WTC11 (cell line): ENCODE results near the gene STAB2. TPM values are rescaled to one million over a fixed set of nuclear protein-coding genes. Genes with fewer than 3 reads are reported as not detected.

Experiments used
- ATAC-seq: fragments of 200-7000 bp; cut with Tn5 transposase; 2 replicates; pipeline ENCODE4 v1.10.0; 2021; ENCODE audit warnings: mild to moderate bottlenecking, moderate library complexity
- CTCF ChIA-PET: fragments of 300-600 bp; sonication (Branson Sonifier 250); formaldehyde crosslinking; loops from one replicate; lab custom pipeline; 2021; ENCODE audit warnings: antibody characterized with exemption; lab: Charles Lee
- POLR2A ChIA-PET: fragments of 350-600 bp; sonication (Branson Sonifier 250); formaldehyde crosslinking; loops from one replicate; lab custom pipeline; 2021; ENCODE audit warnings: antibody characterized with exemption; lab: Charles Lee
- DNase-seq: peaks from one replicate; pipeline ENCODE4 v3.0.0; 2021; ENCODE audit warnings: low spot score
- H3K27ac Mint-ChIP-seq: 2 replicates; pipeline ENCODE4 v1.8.0; 2021; ENCODE audit warnings: mixed read lengths
- H3K27me3 Mint-ChIP-seq: 2 replicates; pipeline ENCODE4 v1.8.0; 2021; ENCODE audit warnings: low read depth, mild to moderate bottlenecking, moderate library complexity, mixed read lengths
- H3K36me3 Mint-ChIP-seq: 2 replicates; pipeline ENCODE4 v1.8.0; 2021; ENCODE audit warnings: mixed read lengths
- H3K4me1 Mint-ChIP-seq: 2 replicates; pipeline ENCODE4 v1.8.0; 2022; ENCODE audit warnings: mixed read lengths
- H3K4me3 Mint-ChIP-seq: 2 replicates; pipeline ENCODE4 v1.8.0; 2021; ENCODE audit warnings: mild to moderate bottlenecking, moderate library complexity, mixed read lengths
- H3K9me3 Mint-ChIP-seq: 2 replicates; pipeline ENCODE4 v1.8.0; 2021; ENCODE audit warnings: mixed read lengths
- AFF4 ChIP-seq: sonication (generic); formaldehyde crosslinking; IDR thresholded peaks from 2 replicates; pipeline ENCODE4 v1.8.1; 2023; ENCODE audit warnings: mild to moderate bottlenecking, missing genetic modification reagents, borderline replicate concordance
- ATF6 ChIP-seq: sonication (generic); formaldehyde crosslinking; IDR thresholded peaks from 2 replicates; pipeline ENCODE4 v1.8.1; 2023; ENCODE audit warnings: mild to moderate bottlenecking, missing genetic modification reagents
- CREM ChIP-seq: sonication (generic); formaldehyde crosslinking; IDR thresholded peaks from 2 replicates; pipeline ENCODE4 v1.8.1; 2022; ENCODE audit warnings: mild to moderate bottlenecking, missing genetic modification reagents, moderate library complexity
- E2F5 ChIP-seq: sonication (generic); formaldehyde crosslinking; IDR thresholded peaks from 2 replicates; pipeline ENCODE4 v1.8.1; 2022; ENCODE audit warnings: mild to moderate bottlenecking, moderate library complexity, missing genetic modification reagents
- EMX1 ChIP-seq: fragments of 250-450 bp; sonication (Bioruptor Pico); IDR thresholded peaks from 2 replicates; pipeline ENCODE4 v1.8.0; 2021; ENCODE audit warnings: mild to moderate bottlenecking
- ERG ChIP-seq: fragments of 250-450 bp; sonication (Bioruptor Pico); IDR thresholded peaks from 2 replicates; pipeline ENCODE4 v1.8.0; 2021; ENCODE audit warnings: mild to moderate bottlenecking
- JAZF1 ChIP-seq: fragments of 250-450 bp; sonication (Bioruptor Pico); IDR thresholded peaks from 2 replicates; pipeline ENCODE4 v1.9.0; 2021; ENCODE audit warnings: moderate library complexity, mild to moderate bottlenecking, inconsistent platforms
- KAT7 ChIP-seq: sonication (generic); formaldehyde crosslinking; IDR thresholded peaks from 2 replicates; pipeline ENCODE4 v1.8.1; 2023; ENCODE audit warnings: missing genetic modification reagents, mild to moderate bottlenecking, borderline replicate concordance
- MAX ChIP-seq: sonication (generic); formaldehyde crosslinking; IDR thresholded peaks from 2 replicates; pipeline ENCODE4 v1.8.0; 2022; ENCODE audit warnings: mild to moderate bottlenecking, missing genetic modification reagents
- MXD4 ChIP-seq: fragments of 250-450 bp; sonication (Bioruptor Pico); IDR thresholded peaks from 2 replicates; pipeline ENCODE4 v1.8.0; 2021; ENCODE audit warnings: mild to moderate bottlenecking, moderate library complexity, borderline replicate concordance
- MYBL2 ChIP-seq: sonication (generic); formaldehyde crosslinking; IDR thresholded peaks from 2 replicates; pipeline ENCODE4 v1.8.1; 2023; ENCODE audit warnings: mild to moderate bottlenecking, moderate library complexity, missing genetic modification reagents
- RORB ChIP-seq: fragments of 250-450 bp; sonication (Bioruptor Pico); IDR thresholded peaks from 2 replicates; pipeline ENCODE4 v1.9.0; 2021; ENCODE audit warnings: mild to moderate bottlenecking
- TCF7 ChIP-seq: sonication (generic); formaldehyde crosslinking; IDR thresholded peaks from 2 replicates; pipeline ENCODE4 v1.8.0; 2022; ENCODE audit warnings: mild to moderate bottlenecking, low read depth, missing genetic modification reagents, moderate library complexity
- TEAD1 ChIP-seq: sonication (generic); formaldehyde crosslinking; IDR thresholded peaks from 2 replicates; pipeline ENCODE4 v1.8.0; 2022; ENCODE audit warnings: mild to moderate bottlenecking, missing genetic modification reagents
- USF2 ChIP-seq: sonication (generic); formaldehyde crosslinking; IDR thresholded peaks from 2 replicates; pipeline ENCODE4 v1.8.1; 2023; ENCODE audit warnings: mild to moderate bottlenecking, missing genetic modification reagents, moderate library complexity
- ZBTB43 ChIP-seq: sonication (generic); formaldehyde crosslinking; IDR thresholded peaks from 2 replicates; pipeline ENCODE4 v1.8.1; 2023; ENCODE audit warnings: mild to moderate bottlenecking, missing genetic modification reagents
- ZMAT4 ChIP-seq: fragments of 250-450 bp; sonication (Bioruptor Pico); IDR thresholded peaks from 2 replicates; pipeline ENCODE4 v1.9.0; 2021; ENCODE audit warnings: mild to moderate bottlenecking
- ZNF263 ChIP-seq: sonication (generic); formaldehyde crosslinking; IDR thresholded peaks from 2 replicates; pipeline ENCODE4 v1.8.1; 2022; ENCODE audit warnings: low read depth, mild to moderate bottlenecking, moderate library complexity, missing genetic modification reagents
- ZNF396 ChIP-seq: fragments of 250-450 bp; sonication (Bioruptor Pico); IDR thresholded peaks from 2 replicates; pipeline ENCODE4 v1.8.0; 2021; ENCODE audit warnings: mild to moderate bottlenecking, moderate library complexity, borderline replicate concordance
- ZNF416 ChIP-seq: fragments of 250-450 bp; sonication (Bioruptor Pico); IDR thresholded peaks from 2 replicates; pipeline ENCODE4 v1.9.0; 2021; ENCODE audit warnings: mild to moderate bottlenecking, inconsistent platforms
- total RNA-seq: library from RNA; stranded (reverse); gene quantifications from 3 replicates; pipeline ENCODE4 v1.2.3, GENCODE V29; 2021

The STAB2 gene
- total RNA-seq, 1 experiment from 2014 or later: 0.48 TPM

GRCh38 chr12:103725398-103725797, 138.3 kb downstream of the STAB2 start:
- Mint-ChIP-seq H3K4me1 (no peaks in the 10 kb centered on the region), H3K27me3 (no peaks in the 10 kb centered on the region; the same call in 1 of the 2 replicates), H3K27ac (no peak overlapping the region), H3K4me3 (no peak overlapping the region), H3K9me3 (no peaks in the 10 kb centered on the region), H3K36me3 (no peaks in the 10 kb centered on the region)
- TF ChIP-seq ATF6 (CRISPR knock-in tag): no peak
- no peak for TF ChIP-seq AFF4 (CRISPR knock-in tag)
- TF ChIP-seq E2F5: no peak
- no peak for DNase-seq
- no peak for ATAC-seq
- ChIA-PET POLR2A (no interaction called here), CTCF (interaction anchor here (3.3 kb wide), 1 partner anchor 92 kb away, joined by 14 read pairs; no protein-coding TSS in a partner anchor)

- Mint-ChIP-seq H3K27me3 (peaks cover 2% of the 10 kb centered on the region; the same call in 1 of the 2 replicates), H3K9me3 (peaks cover 18% of the 10 kb centered on the region), H3K4me3 (no peak overlapping the region), H3K36me3 (peaks cover 9% of the 10 kb centered on the region), H3K4me1 (no peaks in the 10 kb centered on the region), H3K27ac (no peak overlapping the region)
- POLR2A ChIA-PET: no interaction called here
- CTCF ChIA-PET: no interaction called here
- 0 out of 2 replicates have a peak, but pooled peaks have one; percentile 10 for TF ChIP-seq USF2 (CRISPR knock-in tag)
- TF ChIP-seq MYBL2: no peak
- no peak for ATAC-seq
- DNase-seq: no peak
Observed at GRCh38 chr12:103727638-103728037, 140.6 kb downstream of the STAB2 start.

GRCh38 chr12:103728323-103728722, 141.2 kb downstream of the STAB2 start:
- ATAC-seq: no peak
- Mint-ChIP-seq H3K27ac (no peak overlapping the region), H3K4me3 (no peak overlapping the region), H3K27me3 (peaks cover 2% of the 10 kb centered on the region), H3K4me1 (no peaks in the 10 kb centered on the region), H3K36me3 (peaks cover 9% of the 10 kb centered on the region), H3K9me3 (peaks cover 22% of the 10 kb centered on the region)
- CTCF ChIA-PET: interaction anchor here (1.4 kb wide), 1 partner anchor 43 kb away, joined by 3 read pairs; no protein-coding TSS in a partner anchor
- POLR2A ChIA-PET: no interaction called here
- no peak for DNase-seq
- TF ChIP-seq JAZF1 (CRISPR knock-in tag) (no peak), MAX (CRISPR knock-in tag) (no peak), TEAD1 (CRISPR knock-in tag) (no peak), ZMAT4 (no peak), ZNF396 (CRISPR knock-in tag) (no peak), ZNF263 (CRISPR knock-in tag) (no peak), USF2 (CRISPR knock-in tag) (no peak), ERG (no peak), TCF7 (CRISPR knock-in tag) (no peak), KAT7 (CRISPR knock-in tag) (no peak), CREM (CRISPR knock-in tag) (no peak), MXD4 (CRISPR knock-in tag) (no peak), ZBTB43 (CRISPR knock-in tag) (no peak), EMX1 (CRISPR knock-in tag) (no peak), ZNF416 (CRISPR knock-in tag) (no peak), RORB (no peak)
